T-cell (primary cell): ENCODE data around the gene SAP130. TPM values are rescaled to one million over a fixed set of nuclear protein-coding genes. Genes with fewer than 3 reads are reported as not detected.
A peak's percentile ranks its signal among the peaks of the same experiment; 100 is the strongest.

ENCODE experiments used
- ATAC-seq, 4 experiments: fragments of 200-7000 bp in 3 of 4; fragments of 150-1000 bp in 1 of 4; cut with Tn5 transposase; replicated peaks in 1 of 4; 1 replicate in 3 of 4; 2 replicates in 1 of 4; pipeline ENCODE4 v1.10.0; 2021; ENCODE audit warnings: moderate library complexity in 3 of 4, mild to moderate bottlenecking in 2 of 4, moderate number of reproducible peaks in 1 of 4
- CTCF ChIA-PET, 2 donors: fragments of 300-600 bp; sonication (Branson Sonifier 250); formaldehyde crosslinking; loops; one replicate each; lab custom pipeline; 2022; ENCODE audit warnings: antibody characterized with exemption in 2 of 2; lab: Charles Lee
- POLR2A ChIA-PET, 2 donors: fragments of 300-600 bp; sonication (Branson Sonifier 250); formaldehyde crosslinking; loops; one replicate each; lab custom pipeline; 2022; ENCODE audit warnings: antibody characterized with exemption in 2 of 2; lab: Charles Lee
- DNase-seq, 35 experiments: peaks; one replicate each; pipeline versions ENCODE4 v3.0.0 to v3.0.0-alpha.2; 2013 to 2023
- H3K27ac ChIP-seq: one replicate; pipeline ENCODE4 v1.5.1; 2013; ENCODE audit warnings: low read length
- H3K27me3 ChIP-seq, 2 experiments: replicated peaks in 1 of 2; 1 replicate in 1 of 2; 2 replicates in 1 of 2; pipeline versions ENCODE4 v1.6.1 to v1.7.0; 2013; ENCODE audit warnings: low read length in 1 of 2, mixed read lengths in 1 of 2; ENCODE audit not compliant: control insufficient read depth in 2 of 2, insufficient read depth in 2 of 2; ENCODE audit errors: extremely low read depth in 1 of 2
- H3K36me3 ChIP-seq, 2 donors: 1 replicate in 1 of 2; 2 replicates in 1 of 2; pipeline versions ENCODE4 v1.6.1 to v1.7.0; 2013; ENCODE audit warnings: low read length in 1 of 2; ENCODE audit not compliant: control insufficient read depth in 2 of 2, insufficient read depth in 1 of 2; ENCODE audit errors: extremely low read depth in 1 of 2
- H3K4me1 ChIP-seq, 2 experiments: 1 replicate in 1 of 2; 2 replicates in 1 of 2; pipeline versions ENCODE4 v1.6.1 to v1.7.0; 2013; ENCODE audit warnings: low read length in 2 of 2, mixed read lengths in 1 of 2; ENCODE audit not compliant: insufficient read depth in 2 of 2, control insufficient read depth in 1 of 2; ENCODE audit errors: extremely low read depth in 1 of 2
- H3K4me3 ChIP-seq, 2 donors: 1 replicate in 1 of 2; 2 replicates in 1 of 2; pipeline versions ENCODE4 v1.5.1 to v1.7.0; 2013; ENCODE audit warnings: mild to moderate bottlenecking in 2 of 2, low read length in 1 of 2, moderate library complexity in 1 of 2; ENCODE audit not compliant: control insufficient read depth in 1 of 2; ENCODE audit errors: extremely low read depth in 1 of 2
- H3K9me3 ChIP-seq: 2 replicates; pipeline ENCODE4 v1.7.0; 2013
- H3K27ac Mint-ChIP-seq, 2 donors: one replicate each; pipeline ENCODE4 v1.8.0; 2020 to 2021; ENCODE audit warnings: mild to moderate bottlenecking in 2 of 2, mixed read lengths in 2 of 2
- H3K27me3 Mint-ChIP-seq, 2 donors: one replicate each; pipeline ENCODE4 v1.8.0; 2021 to 2022; ENCODE audit warnings: mixed read lengths in 2 of 2
- H3K36me3 Mint-ChIP-seq: one replicate; pipeline ENCODE4 v1.8.0; 2021; ENCODE audit warnings: mixed read lengths
- H3K4me1 Mint-ChIP-seq, 3 donors: one replicate each; pipeline ENCODE4 v1.8.0; 2020 to 2022; ENCODE audit warnings: mixed read lengths in 3 of 3, mild to moderate bottlenecking in 1 of 3
- H3K4me3 Mint-ChIP-seq, 3 donors: one replicate each; pipeline ENCODE4 v1.8.0; 2020 to 2022; ENCODE audit warnings: mild to moderate bottlenecking in 3 of 3, mixed read lengths in 3 of 3, moderate library complexity in 3 of 3
- H3K9me3 Mint-ChIP-seq, 3 donors: one replicate each; pipeline ENCODE4 v1.8.0; 2020 to 2022; ENCODE audit warnings: mixed read lengths in 3 of 3
- WGBS: methylation state at CpG from one replicate; pipeline ENCODE4 v1.1.5; 2013; ENCODE audit warnings: missing lambda C conversion rate; ENCODE audit not compliant: insufficient coverage; 5-methylcytosine and 5-hydroxymethylcytosine counted together
- total RNA-seq, 35 experiments: library from RNA in 6 of 35; stranded (reverse) in 6 of 35; fragments of 120-200 nt in 1 of 35; gene quantifications; one replicate each; pipeline versions ENCODE4 v1.2.1 to v1.2.4 and lab custom pipeline; 2013 to 2026

Gene SAP130
- total RNA-seq, 5 donors from 2014 or later (not counting 1 experiment from before 2014, with no cell fraction given), result 25.3 to 31.2 (median 29.2) TPM

DNA sequence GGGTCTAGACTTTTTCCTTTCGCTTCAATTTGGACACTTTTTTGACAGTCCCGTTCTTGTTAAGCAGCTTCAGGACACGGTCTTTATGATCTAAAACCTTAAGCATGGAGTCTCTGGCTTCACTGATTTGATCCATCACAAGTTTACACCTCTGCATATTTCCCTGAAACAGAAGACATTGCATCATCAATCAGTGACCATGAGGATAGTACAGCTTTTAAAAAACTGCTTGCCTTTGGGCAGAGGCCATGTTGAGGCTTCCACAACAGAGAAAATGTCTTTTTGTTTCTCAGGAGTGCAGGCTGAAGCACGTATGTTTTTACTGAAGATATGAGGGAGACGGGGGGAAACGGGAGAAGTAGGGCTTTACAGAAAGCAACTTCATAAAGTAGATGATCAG is 85.9 kb downstream of the SAP130 start:
- Histone ChIP-seq H3K36me3 (peaks cover 0 to 50% of the 10 kb centered on the region in 2 donors), H3K4me1 (no peaks in the 10 kb centered on the region), H3K27ac (no peak overlapping the region), H3K9me3 (no peaks in the 10 kb centered on the region), H3K4me3 (no peak overlapping the region), H3K27me3 (no peaks in the 10 kb centered on the region)
- DNase-seq (no peak), ATAC-seq (no peak)
- no peak overlapping the region for H3K27ac Mint-ChIP-seq
- no peaks in the 10 kb centered on the region for H3K9me3 Mint-ChIP-seq
- WGBS, result 100% methylated on average over 3 of the region's 6 CpGs
- peaks cover 38% of the 10 kb centered on the region for H3K36me3 Mint-ChIP-seq
- no peaks in the 10 kb centered on the region for H3K27me3 Mint-ChIP-seq
- no peaks in the 10 kb centered on the region for H3K4me1 Mint-ChIP-seq
- H3K4me3 Mint-ChIP-seq, result no peak overlapping the region
- CTCF ChIA-PET, result no interaction called here
- POLR2A ChIA-PET, result no interaction called here

DNA sequence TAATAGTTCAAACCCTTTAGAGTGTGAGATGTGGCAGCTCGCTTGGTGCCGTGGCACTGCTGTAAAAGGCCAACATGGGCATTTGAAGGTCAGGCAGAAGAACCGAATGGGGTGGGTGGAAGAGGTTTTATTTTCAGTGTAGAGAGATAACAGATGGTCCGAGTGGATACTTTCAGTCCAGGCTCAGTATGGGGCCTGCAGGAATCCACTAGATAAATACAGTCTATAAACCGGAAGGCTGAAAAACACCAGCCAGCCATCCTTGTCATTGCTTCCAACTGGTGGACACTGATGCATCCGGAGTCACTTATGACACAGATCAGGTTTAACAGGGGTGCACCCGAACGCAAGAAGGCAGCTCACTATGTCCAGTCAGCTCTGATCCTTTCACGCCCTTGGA is 86.4 kb downstream of the SAP130 start:
- no peak overlapping the region for H3K27ac Mint-ChIP-seq
- no peak overlapping the region for H3K27ac ChIP-seq
- H3K4me1 Mint-ChIP-seq, result no peaks in the 10 kb centered on the region
- ATAC-seq (no peak), DNase-seq (no peak)
- no peaks in the 10 kb centered on the region for H3K9me3 Mint-ChIP-seq
- no peaks in the 10 kb centered on the region for H3K27me3 Mint-ChIP-seq
- H3K4me3 ChIP-seq, result no peak overlapping the region
- H3K27me3 ChIP-seq, result no peaks in the 10 kb centered on the region
- no peaks in the 10 kb centered on the region for H3K4me1 ChIP-seq
- H3K4me3 Mint-ChIP-seq, result no peak overlapping the region
- peaks cover 34% of the 10 kb centered on the region for H3K36me3 Mint-ChIP-seq
- no peaks in the 10 kb centered on the region for H3K9me3 ChIP-seq
- H3K36me3 ChIP-seq, result peaks cover 0 to 48% of the 10 kb centered on the region in 2 donors
- CTCF ChIA-PET, result interaction anchor here (0.5 to 0.7 kb wide), 2 partner anchors 112 to 892 kb away, joined by 3 to 5 read pairs; no protein-coding TSS in a partner anchor
- POLR2A ChIA-PET, result no interaction called here
- over 99% methylated on average over 8 of the region's 9 CpGs for WGBS

DNA sequence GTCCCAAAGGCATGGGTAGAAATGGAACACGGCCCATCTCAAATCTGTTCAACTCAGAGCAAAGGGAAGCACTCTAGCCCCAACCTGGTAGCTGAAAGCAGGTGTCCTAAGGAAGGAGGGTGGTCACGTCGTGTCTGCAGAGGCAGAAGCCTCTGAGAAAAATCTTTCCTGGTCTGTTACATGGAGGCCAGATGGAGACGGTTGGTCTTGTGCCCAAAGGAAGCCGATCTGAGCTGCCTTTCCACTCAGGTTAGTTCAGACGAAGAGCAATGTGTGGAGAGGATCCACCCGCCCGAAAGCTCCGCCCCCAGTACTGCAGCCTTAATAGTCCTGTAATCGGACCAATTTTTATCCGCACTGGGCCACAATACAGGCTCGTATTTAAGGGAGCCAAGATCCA is 87.2 kb downstream of the SAP130 start:
- H3K27ac Mint-ChIP-seq, result peak overlapping the region in 1 of 2 donors; percentile 4
- 96% methylated on average over 9 of the region's 12 CpGs for WGBS
- CTCF ChIA-PET, result no interaction called here

DNA sequence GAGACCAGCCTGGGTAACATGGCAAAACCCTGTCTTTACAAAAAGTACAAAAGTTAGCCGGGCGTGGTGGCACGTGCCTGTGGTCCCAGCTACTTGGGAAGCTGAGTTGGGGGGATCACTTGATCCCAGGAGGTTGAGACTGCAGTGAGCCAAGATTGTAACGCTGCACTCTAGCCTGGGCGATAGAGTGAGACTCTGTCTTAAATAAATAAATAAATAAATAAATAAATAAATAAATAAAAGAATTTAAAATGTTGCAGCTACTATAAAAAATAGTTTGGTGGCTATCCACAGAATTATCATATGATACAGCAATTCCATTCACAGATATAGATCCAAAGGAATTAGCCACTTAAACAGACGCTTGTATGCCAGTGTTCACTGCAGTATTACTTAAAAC is 92.5 kb downstream of the SAP130 start:
- 72% methylated on average over 2 of the region's 6 CpGs for WGBS
- Mint-ChIP-seq H3K9me3 (no peaks in the 10 kb centered on the region), H3K4me1 (no peaks in the 10 kb centered on the region), H3K27me3 (no peaks in the 10 kb centered on the region), H3K4me3 (no peak overlapping the region), H3K36me3 (no peaks in the 10 kb centered on the region), H3K27ac (no peak overlapping the region)
- H3K36me3 ChIP-seq, result no peaks in the 10 kb centered on the region
- no peak for DNase-seq
- no peak for ATAC-seq
- no peaks in the 10 kb centered on the region for H3K9me3 ChIP-seq
- H3K27ac ChIP-seq, result no peak overlapping the region
- no peaks in the 10 kb centered on the region for H3K27me3 ChIP-seq
- ChIA-PET POLR2A (no interaction called here), CTCF (interaction anchor here in 1 of 2 donors (0.6 kb wide), 1 partner anchor 26 kb away, joined by 3 read pairs; no protein-coding TSS in a partner anchor)
- no peak overlapping the region for H3K4me3 ChIP-seq
- no peaks in the 10 kb centered on the region for H3K4me1 ChIP-seq

More for the DNA sequence above, 87.2 kb downstream of the SAP130 start:
- H3K27me3 ChIP-seq, result no peaks in the 10 kb centered on the region
- H3K27me3 Mint-ChIP-seq, result no peaks in the 10 kb centered on the region
- no peaks in the 10 kb centered on the region for H3K4me1 ChIP-seq
- H3K4me1 Mint-ChIP-seq, result no peaks in the 10 kb centered on the region
- no peaks in the 10 kb centered on the region for H3K9me3 Mint-ChIP-seq
- ATAC-seq (no peak), DNase-seq (no peak)
- POLR2A ChIA-PET, result no interaction called here
- H3K27ac ChIP-seq, result no peak overlapping the region
- H3K4me3 Mint-ChIP-seq, result no peak overlapping the region
- peaks cover 26% of the 10 kb centered on the region for H3K36me3 Mint-ChIP-seq
- H3K9me3 ChIP-seq, result no peaks in the 10 kb centered on the region
- H3K36me3 ChIP-seq, result peaks cover 0 to 40% of the 10 kb centered on the region in 2 donors
- H3K4me3 ChIP-seq, result no peak overlapping the region

DNA sequence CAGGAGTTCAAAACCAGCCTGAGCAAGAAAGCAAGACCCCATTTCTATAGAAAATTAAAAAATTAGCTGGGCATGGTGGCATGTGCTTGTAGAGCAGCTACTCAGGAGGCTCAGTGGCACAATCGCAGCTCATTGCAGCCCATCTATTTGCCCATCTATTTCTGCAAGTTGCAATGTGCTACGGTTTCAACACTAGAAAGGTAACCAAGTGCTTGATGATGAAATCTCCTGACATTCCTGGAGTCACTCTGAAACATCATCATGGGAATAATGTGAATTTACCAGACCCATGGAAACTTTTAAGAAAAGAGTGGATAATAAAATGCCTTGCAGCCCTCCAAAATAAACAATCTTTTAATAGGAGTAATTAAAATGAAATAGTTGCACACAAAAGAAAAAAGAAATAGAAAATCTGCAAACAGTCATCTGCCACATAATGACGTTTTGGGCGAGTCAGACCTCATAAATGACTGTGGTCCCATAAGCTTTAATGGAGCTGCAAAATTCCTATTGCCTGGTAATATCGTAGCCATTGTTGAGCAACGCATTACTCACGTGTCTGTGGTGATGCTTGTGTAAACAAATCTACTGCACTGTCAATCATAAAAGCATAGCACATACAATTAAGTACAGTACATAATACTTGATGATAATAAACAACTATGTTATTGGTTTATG is 95.5 kb downstream of the SAP130 start:
- Histone ChIP-seq H3K4me3 (no peak overlapping the region), H3K27ac (no peak overlapping the region), H3K4me1 (no peaks in the 10 kb centered on the region), H3K27me3 (peaks cover 0 to 2% of the 10 kb centered on the region in 2 experiments), H3K9me3 (no peaks in the 10 kb centered on the region), H3K36me3 (no peaks in the 10 kb centered on the region)
- WGBS, result 80% methylated on average over 2 of the region's 7 CpGs
- Mint-ChIP-seq H3K27me3 (peaks cover 0 to 5% of the 10 kb centered on the region in 2 donors), H3K4me1 (no peaks in the 10 kb centered on the region), H3K9me3 (no peaks in the 10 kb centered on the region), H3K4me3 (no peak overlapping the region), H3K36me3 (no peaks in the 10 kb centered on the region), H3K27ac (no peak overlapping the region)
- ChIA-PET CTCF (no interaction called here), POLR2A (no interaction called here)
- DNase-seq, result no peak
- no peak for ATAC-seq

DNA sequence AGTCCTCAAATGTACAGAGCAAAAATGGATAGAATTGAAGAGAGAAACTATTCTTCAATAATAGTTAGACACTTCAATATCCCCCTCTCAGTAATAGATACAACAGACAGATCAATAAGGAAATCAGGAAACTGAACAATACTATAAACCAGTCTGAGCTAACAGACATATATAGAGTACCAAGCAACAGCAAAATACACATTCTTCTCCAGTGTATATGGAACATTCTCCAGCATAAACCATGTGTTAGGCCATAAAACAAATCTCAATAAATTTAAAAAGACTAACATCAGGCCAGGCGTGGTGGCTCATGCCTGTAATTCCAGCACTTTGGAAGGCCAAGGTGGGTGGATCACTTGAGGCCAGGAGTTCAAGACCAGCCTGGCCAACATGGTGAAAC is 98.4 kb downstream of the SAP130 start:
- H3K4me3 Mint-ChIP-seq, result no peak overlapping the region
- no peak for DNase-seq
- H3K27ac Mint-ChIP-seq, result no peak overlapping the region
- H3K36me3 ChIP-seq, result no peaks in the 10 kb centered on the region
- H3K27ac ChIP-seq, result no peak overlapping the region
- no peaks in the 10 kb centered on the region for H3K9me3 Mint-ChIP-seq
- ATAC-seq, result no peak
- H3K36me3 Mint-ChIP-seq, result no peaks in the 10 kb centered on the region
- ChIA-PET CTCF (no interaction called here), POLR2A (no interaction called here)
- H3K27me3 ChIP-seq, result peaks cover 0 to 10% of the 10 kb centered on the region in 2 experiments
- H3K4me1 Mint-ChIP-seq, result no peaks in the 10 kb centered on the region
- no peaks in the 10 kb centered on the region for H3K4me1 ChIP-seq
- peaks cover 0 to 6% of the 10 kb centered on the region in 2 donors for H3K27me3 Mint-ChIP-seq
- H3K9me3 ChIP-seq, result no peaks in the 10 kb centered on the region
- WGBS, result no CpG with 5 or more reads among the region's 1 CpG
- no peak overlapping the region for H3K4me3 ChIP-seq
